Chondrocyte (in vitro differentiated cells): ENCODE measurements around the gene DOK5. TPM values are rescaled to one million over a fixed set of nuclear protein-coding genes. Genes with fewer than 3 reads are reported as not detected.

Experiments
- DNase-seq: peaks from one replicate; pipeline ENCODE4 v3.0.0; 2021; ENCODE audit warnings: mixed read lengths, low spot score
- H3K27ac Mint-ChIP-seq: one replicate; pipeline ENCODE4 v1.8.0; 2021; ENCODE audit warnings: mild to moderate bottlenecking, moderate library complexity, mixed read lengths; ENCODE audit not compliant: unreplicated experiment
- H3K27me3 Mint-ChIP-seq: 2 replicates; pipeline ENCODE4 v1.8.0; 2021; ENCODE audit warnings: low read depth, mixed read lengths
- H3K36me3 Mint-ChIP-seq: 2 replicates; pipeline ENCODE4 v1.8.0; 2021; ENCODE audit warnings: low read depth, mixed read lengths
- H3K4me1 Mint-ChIP-seq: 2 replicates; pipeline ENCODE4 v1.8.0; 2021; ENCODE audit warnings: low read depth, mild to moderate bottlenecking, mixed read lengths
- H3K4me3 Mint-ChIP-seq: one replicate; pipeline ENCODE4 v1.8.0; 2021; ENCODE audit warnings: mild to moderate bottlenecking, moderate library complexity, mixed read lengths; ENCODE audit not compliant: unreplicated experiment
- H3K9me3 Mint-ChIP-seq: 2 replicates; pipeline ENCODE4 v1.8.0; 2021; ENCODE audit warnings: low read depth, mixed read lengths
- CTCF ChIP-seq: fragments of 200-600 bp; sonication (generic); IDR thresholded peaks from 2 replicates; pipeline ENCODE4 v1.5.0; 2021; ENCODE audit warnings: antibody characterized with exemption, mild to moderate bottlenecking, moderate library complexity
- total RNA-seq: library from RNA; stranded (reverse); gene quantifications from 3 replicates; pipeline ENCODE4 v1.2.1, GENCODE V29; 2021

The DOK5 gene
- total RNA-seq, 1 donor from 2014 or later, result 8.7 TPM

GRCh38 chr20:54524849-54525248 lies 49.5 kb downstream of the DOK5 start:
- no peak for DNase-seq
- Mint-ChIP-seq H3K27ac (no peak overlapping the region), H3K36me3 (peaks cover 2% of the 10 kb centered on the region), H3K9me3 (no peaks in the 10 kb centered on the region), H3K4me1 (peaks cover 25% of the 10 kb centered on the region), H3K4me3 (no peak overlapping the region), H3K27me3 (no peaks in the 10 kb centered on the region)
- TF ChIP-seq CTCF, result no peak

DNA sequence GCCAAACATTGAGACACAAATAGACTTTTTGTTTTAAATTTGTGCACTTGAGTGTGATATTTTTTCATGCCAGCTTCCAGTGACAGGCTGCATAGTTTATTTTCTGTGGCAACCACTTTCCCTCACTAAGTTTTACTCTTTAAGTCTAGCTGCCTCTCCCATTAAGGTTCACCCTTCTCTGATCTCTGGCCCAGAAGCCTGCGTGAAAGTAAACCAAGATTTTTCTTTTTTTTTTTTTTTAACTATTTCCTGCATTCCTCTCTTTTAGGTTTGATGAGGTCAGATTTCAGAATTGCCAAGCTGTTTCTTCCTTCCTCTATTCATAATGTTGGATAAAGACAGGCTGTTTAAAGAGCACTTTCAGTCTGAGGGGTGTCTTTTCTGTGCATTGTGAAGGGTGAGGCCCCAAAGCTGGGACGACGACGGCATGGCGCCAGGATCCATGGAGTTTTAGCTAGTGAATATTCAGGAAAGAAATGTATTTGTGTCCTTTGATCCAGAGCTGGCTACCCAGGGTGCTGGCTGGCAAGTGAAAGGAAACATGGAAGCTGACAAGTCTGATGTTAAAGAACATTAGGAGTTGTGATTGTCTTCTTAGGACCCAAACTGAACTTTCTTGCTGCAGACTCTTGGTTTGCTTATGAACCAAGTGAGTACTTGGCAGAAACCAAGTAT lies 50.7 kb downstream of the DOK5 start:
- TF ChIP-seq CTCF, result no peak
- Mint-ChIP-seq H3K27me3 (no peaks in the 10 kb centered on the region), H3K4me3 (no peak overlapping the region), H3K4me1 (peaks cover 25% of the 10 kb centered on the region), H3K9me3 (peaks cover 11% of the 10 kb centered on the region), H3K27ac (peak overlapping the region; percentile 57), H3K36me3 (no peaks in the 10 kb centered on the region)
- no peak for DNase-seq

- Mint-ChIP-seq H3K36me3 (no peaks in the 10 kb centered on the region), H3K27me3 (no peaks in the 10 kb centered on the region), H3K4me3 (no peak overlapping the region), H3K9me3 (peaks cover 12% of the 10 kb centered on the region), H3K4me1 (peaks cover 25% of the 10 kb centered on the region), H3K27ac (no peak overlapping the region)
- DNase-seq, result no peak
- no peak for TF ChIP-seq CTCF
These were observed 51.4 kb downstream of the DOK5 start for GRCh38 chr20:54526801-54527200.

DNA sequence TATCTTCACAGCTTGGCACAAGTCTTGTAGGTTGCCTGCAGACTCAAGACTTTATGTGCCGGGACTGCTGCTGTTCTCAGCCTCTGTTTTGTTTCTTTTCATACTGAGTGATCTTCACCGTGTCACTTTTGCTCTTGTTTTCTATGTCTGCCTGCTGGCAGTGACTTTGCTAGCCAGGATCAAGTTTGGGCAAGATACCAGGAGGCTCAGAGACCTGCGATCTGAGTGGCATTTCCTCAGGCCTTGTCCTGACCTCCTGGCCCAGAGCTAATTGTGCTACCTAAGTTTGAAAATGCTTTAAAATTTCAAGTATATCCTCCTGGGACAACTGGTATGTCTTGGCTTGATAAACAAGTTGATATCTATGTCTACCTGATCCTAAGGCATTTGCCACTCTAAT lies 57.2 kb downstream of the DOK5 start:
- Mint-ChIP-seq H3K27ac (no peak overlapping the region), H3K4me1 (peaks cover 24% of the 10 kb centered on the region), H3K27me3 (no peaks in the 10 kb centered on the region), H3K36me3 (no peaks in the 10 kb centered on the region), H3K4me3 (no peak overlapping the region), H3K9me3 (peaks cover 17% of the 10 kb centered on the region)
- no peak for TF ChIP-seq CTCF
- DNase-seq, result no peak

DNA sequence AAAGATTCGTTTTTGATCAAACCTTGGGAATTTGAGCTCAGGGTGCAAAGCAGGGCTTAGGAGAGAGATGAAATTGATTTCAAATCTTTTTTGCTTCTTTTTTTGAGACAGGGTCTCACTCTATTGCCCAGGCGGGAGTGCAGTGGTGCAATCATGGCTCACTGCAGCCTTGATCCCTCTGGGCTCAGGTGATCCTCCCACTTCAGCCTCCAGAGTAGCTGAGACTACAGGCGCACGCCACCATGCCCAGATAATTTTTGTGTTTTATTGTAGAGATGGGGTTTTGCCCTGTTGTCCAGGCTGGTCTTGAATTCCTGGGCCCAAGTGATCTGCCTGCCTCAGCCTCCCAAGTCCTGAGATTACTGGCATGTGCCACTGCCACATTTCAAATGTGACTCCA lies 58.7 kb downstream of the DOK5 start:
- H3K36me3 Mint-ChIP-seq, result peaks cover 3% of the 10 kb centered on the region
- no peak for DNase-seq
- no peak overlapping the region for H3K27ac Mint-ChIP-seq
- no peaks in the 10 kb centered on the region for H3K27me3 Mint-ChIP-seq
- H3K4me1 Mint-ChIP-seq, result peaks cover 24% of the 10 kb centered on the region
- H3K4me3 Mint-ChIP-seq, result no peak overlapping the region
- H3K9me3 Mint-ChIP-seq, result peaks cover 25% of the 10 kb centered on the region
- no peak for TF ChIP-seq CTCF
